ENCODE data around the gene ELOVL7. TPM values are rescaled to one million over a fixed set of nuclear protein-coding genes. Genes with fewer than 3 reads are reported as not detected.

The ELOVL7 gene
- total RNA-seq, 4 donors from 2014 or later = 41.5 to 96.9 (median 69.8) TPM

DNA sequence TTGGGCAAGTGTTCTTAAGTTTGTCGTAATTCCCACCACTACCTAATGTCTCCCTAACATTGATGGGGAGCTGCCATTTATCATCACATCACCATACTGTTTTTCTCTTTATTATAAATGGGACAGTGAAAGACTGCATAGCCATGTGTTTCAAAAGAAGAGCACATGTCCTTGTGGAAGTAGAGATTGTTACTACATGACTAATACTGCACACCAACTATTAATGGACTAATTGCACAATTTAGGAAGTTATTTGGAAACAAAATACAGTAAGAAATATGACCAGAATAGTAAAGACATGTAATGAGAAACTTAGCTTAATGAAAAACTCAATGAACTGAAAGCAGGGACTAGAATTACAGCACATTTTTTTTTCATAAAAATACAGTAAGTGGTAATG lies 12.0 kb upstream of the ELOVL7 start:
- WGBS, 2 donors = 89 to 91% methylated on average over 1 of the region's 1 CpG
- H3K4me3 ChIP-seq (ENCODE audit: low read depth, poor library complexity, severe bottlenecking) = no peak overlapping the region
- no peak for TF ChIP-seq POLR2A (IDR thresholded peaks at IDR 0.05)
- no peak for TF ChIP-seq CTCF (IDR thresholded peaks at IDR 0.05)
- intact Hi-C loops (cut with DNase I; ENCODE audit: low total_unique reads) = no loop called here
- no peak for DNase-seq (ENCODE audit: low spot score in 2 of 2)

DNA sequence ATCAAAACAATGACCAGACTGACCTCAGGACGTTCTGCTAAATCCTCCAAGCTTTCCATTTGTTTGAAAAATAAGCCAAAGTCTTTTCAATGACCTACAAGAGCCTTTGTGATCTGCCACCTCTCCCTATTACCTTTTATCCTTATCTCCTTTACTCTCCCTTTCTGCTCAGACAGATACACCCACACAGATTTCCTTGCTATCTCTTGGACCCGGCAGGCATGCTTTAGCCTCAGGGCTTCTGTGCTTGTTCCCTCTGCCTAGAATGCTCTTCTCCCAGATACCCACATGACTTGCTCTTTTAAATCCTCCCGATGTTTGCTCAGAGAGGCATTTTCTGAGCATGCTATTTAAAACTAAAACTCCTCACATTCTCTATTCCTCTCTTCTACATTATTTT lies 8.9 kb upstream of the ELOVL7 start:
- 31 to 34% methylated on average over 3 of the region's 3 CpGs for WGBS, 2 donors
- no peak for DNase-seq (ENCODE audit: low spot score in 2 of 2)
- TF ChIP-seq CTCF (IDR thresholded peaks at IDR 0.05) (no peak), POLR2A (IDR thresholded peaks at IDR 0.05) (no peak)
- intact Hi-C loops (cut with DNase I; ENCODE audit: low total_unique reads) = no loop called here
- H3K4me3 ChIP-seq (ENCODE audit: low read depth, poor library complexity, severe bottlenecking) = no peak overlapping the region

DNA sequence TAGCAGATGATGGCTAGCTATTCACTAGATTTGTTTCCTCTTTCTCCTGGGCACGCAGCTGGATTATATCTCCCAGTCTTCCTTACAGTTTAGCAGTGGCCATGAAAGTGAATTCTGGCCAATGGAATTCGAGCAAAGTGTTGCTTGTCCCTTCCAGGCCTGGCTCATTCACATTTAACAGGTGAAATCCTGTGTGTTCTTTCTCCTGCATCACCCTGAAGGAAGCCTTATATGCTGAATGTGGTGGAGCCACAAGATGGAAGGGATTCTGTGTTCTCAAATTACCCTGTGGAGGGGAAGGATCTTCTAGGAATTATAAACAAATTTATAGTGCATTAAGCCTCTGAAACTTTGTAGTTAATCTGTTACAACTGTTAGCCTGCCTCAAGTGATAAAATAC lies 8.2 kb upstream of the ELOVL7 start:
- no peak for TF ChIP-seq CTCF (IDR thresholded peaks at IDR 0.05)
- no peak for TF ChIP-seq POLR2A (IDR thresholded peaks at IDR 0.05)
- no peak for DNase-seq (ENCODE audit: low spot score in 2 of 2)
- intact Hi-C loops (cut with DNase I; ENCODE audit: low total_unique reads) = no loop called here
- WGBS, 2 donors = 63 to 65% methylated on average over 2 of the region's 2 CpGs
- no peak overlapping the region for H3K4me3 ChIP-seq (ENCODE audit: low read depth, poor library complexity, severe bottlenecking)

- intact Hi-C loops (cut with DNase I; ENCODE audit: low total_unique reads) = no loop called here
- H3K4me3 ChIP-seq (ENCODE audit: low read depth, poor library complexity, severe bottlenecking) = no peak overlapping the region
- TF ChIP-seq CTCF (IDR thresholded peaks at IDR 0.05) (no peak), POLR2A (IDR thresholded peaks at IDR 0.05) (no peak)
- DNase-seq (ENCODE audit: low spot score in 2 of 2) = no peak
These were observed 7.6 kb upstream of the ELOVL7 start for GRCh38 chr5:60851626-60852025.

DNA sequence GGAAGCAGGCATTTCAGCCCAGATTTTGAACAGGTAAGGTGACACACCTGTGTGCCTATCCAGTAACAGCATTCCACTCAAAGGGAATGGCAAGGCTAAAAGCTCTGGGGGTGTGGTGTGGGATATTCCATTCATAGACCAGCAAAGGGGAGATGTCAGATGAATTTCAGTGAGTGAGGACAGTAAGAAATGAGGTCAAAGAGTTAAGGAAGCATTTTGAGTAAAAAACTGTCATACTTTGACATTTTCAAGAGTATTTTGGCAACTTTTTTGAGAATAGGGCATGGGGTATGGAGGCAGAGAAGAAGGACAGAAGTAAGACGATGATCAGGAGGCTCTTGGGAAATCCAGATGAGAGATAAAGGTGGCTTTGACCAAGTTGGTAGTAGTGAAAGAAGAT lies 2.2 kb upstream of the ELOVL7 start:
- TF ChIP-seq POLR2A (IDR thresholded peaks at IDR 0.05) (no peak), CTCF (IDR thresholded peaks at IDR 0.05) (no peak)
- whole genome bisulfite sequencing, 2 donors = 70 to 79% methylated on average over 1 of the region's 1 CpG
- intact Hi-C loops (cut with DNase I; ENCODE audit: low total_unique reads) = no loop called here

DNA sequence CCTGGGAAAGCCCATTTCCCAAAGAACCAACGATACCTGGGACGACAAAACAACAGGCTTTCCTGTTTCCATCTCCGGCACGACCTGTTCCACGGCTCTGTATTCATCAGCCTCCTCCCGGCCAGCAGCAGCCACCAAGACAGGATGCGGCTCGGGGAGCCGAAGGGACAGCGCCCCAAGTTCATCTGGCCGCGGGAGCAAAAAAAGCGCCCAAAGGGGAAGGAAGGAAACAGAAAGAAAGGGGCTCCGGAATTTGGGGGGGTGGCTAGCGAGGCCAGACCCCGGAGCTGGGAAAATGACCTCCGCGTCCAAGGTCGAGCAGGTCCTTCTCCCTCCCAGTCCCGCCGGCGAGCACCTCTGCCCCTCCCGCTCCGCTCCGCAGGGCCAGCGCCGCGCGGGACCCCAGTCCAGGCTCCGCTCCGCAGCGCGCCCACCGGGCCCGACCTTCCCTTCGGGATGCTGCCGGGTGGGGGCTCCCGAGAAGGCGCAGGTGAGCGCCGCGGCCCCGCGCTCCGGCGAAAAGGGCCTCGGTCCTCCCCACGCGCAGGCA lies 608 bp downstream of the ELOVL7 start:
- no peak for DNase-seq (ENCODE audit: low spot score in 2 of 2)
- WGBS, 2 donors = 0 to 1% methylated on average over 18 to 36 of the region's 49 CpGs
- intact Hi-C loops (cut with DNase I; ENCODE audit: low total_unique reads) = no loop called here
- H3K4me3 ChIP-seq (ENCODE audit: low read depth, poor library complexity, severe bottlenecking) = peak overlapping the region; percentile 75
- TF ChIP-seq POLR2A (IDR thresholded peaks at IDR 0.05) = no peak
- TF ChIP-seq CTCF (IDR thresholded peaks at IDR 0.05) = no peak

More for the DNA sequence above, 2.2 kb upstream of the ELOVL7 start:
- H3K4me3 ChIP-seq (ENCODE audit: low read depth, poor library complexity, severe bottlenecking) = no peak overlapping the region
- DNase-seq (ENCODE audit: low spot score in 2 of 2) = no peak
